ENCODE data around the gene TULP4. TPM values are rescaled to one million over a fixed set of nuclear protein-coding genes. Genes with fewer than 3 reads are reported as not detected.

Gene TULP4
- polyA plus RNA-seq, 2 of the 4 experiments (the other 2 are of a cell fraction), result 5.0 to 10.6 TPM

DNA sequence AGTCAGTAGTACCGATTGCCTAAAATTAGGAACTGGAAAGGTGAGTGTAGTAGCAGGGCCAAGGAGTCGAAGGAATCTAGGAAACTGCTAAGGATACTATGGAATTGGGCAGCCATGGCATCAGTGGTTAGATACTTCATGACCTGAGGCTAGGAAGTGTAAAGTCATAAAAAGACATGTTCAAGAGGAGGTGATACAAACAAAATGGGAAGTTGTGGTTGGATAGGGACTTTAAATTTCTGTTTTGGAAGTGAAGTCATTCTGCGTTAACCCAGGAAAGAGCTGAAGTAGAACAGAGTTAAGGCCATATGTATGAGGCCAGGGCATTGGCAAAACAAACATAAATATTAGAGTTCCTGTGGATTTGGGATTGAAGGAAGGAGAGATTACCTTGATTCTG, 159.1 kb downstream of the TULP4 start:
- DNase-seq (ENCODE audit: low read depth in 1 of 2, low spot score in 1 of 2), result no peak
- POLR2A ChIA-PET, result no interaction called here
- H3K27ac ChIP-seq, result no peak overlapping the region
- H3K9me3 ChIP-seq, result no peaks in the 10 kb centered on the region
- no peak for ATAC-seq
- no peak overlapping the region for H3K4me2 ChIP-seq
- peaks cover 22% of the 10 kb centered on the region for H3K4me1 ChIP-seq
- no peak for FAIRE-seq
- WGBS (ENCODE audit: missing lambda C conversion rate), result 95% methylated on average over 3 of the region's 3 CpGs
- TF ChIP-seq MAFK (IDR thresholded peaks at IDR 0.05; ENCODE audit: partially characterized antibody) (no peak), NPAS2 (CRISPR knock-in tag; IDR thresholded peaks at IDR 0.05; ENCODE audit: borderline replicate concordance) (no peak), JUN (IDR thresholded peaks at IDR 0.05) (no peak), CHD2 (IDR thresholded peaks at IDR 0.05; ENCODE audit: low read length, partially characterized antibody) (no peak), BHLHE40 (IDR thresholded peaks at IDR 0.05; ENCODE audit: low read depth, low read length) (no peak), EHMT2 (IDR thresholded peaks at IDR 0.05; ENCODE audit: low read depth) (no peak), TFCP2L1 (CRISPR knock-in tag; IDR thresholded peaks at IDR 0.05) (no peak), JUNB (IDR thresholded peaks at IDR 0.05) (no peak)
- TF ChIP-seq, protein P1, sequence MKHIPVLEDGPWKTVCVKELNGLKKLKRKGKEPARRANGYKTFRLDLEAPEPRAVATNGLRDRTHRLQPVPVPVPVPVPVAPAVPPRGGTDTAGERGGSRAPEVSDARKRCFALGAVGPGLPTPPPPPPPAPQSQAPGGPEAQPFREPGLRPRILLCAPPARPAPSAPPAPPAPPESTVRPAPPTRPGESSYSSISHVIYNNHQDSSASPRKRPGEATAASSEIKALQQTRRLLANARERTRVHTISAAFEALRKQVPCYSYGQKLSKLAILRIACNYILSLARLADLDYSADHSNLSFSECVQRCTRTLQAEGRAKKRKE (CRISPR knock-in tag; IDR thresholded peaks at IDR 0.05; ENCODE audit: low read depth), result no peak
- TF ChIP-seq, protein P2, sequence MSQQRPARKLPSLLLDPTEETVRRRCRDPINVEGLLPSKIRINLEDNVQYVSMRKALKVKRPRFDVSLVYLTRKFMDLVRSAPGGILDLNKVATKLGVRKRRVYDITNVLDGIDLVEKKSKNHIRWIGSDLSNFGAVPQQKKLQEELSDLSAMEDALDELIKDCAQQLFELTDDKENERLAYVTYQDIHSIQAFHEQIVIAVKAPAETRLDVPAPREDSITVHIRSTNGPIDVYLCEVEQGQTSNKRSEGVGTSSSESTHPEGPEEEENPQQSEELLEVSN (IDR thresholded peaks at IDR 0.05; ENCODE audit: borderline replicate concordance, low read depth), result no peak
- TF ChIP-seq, protein P3, sequence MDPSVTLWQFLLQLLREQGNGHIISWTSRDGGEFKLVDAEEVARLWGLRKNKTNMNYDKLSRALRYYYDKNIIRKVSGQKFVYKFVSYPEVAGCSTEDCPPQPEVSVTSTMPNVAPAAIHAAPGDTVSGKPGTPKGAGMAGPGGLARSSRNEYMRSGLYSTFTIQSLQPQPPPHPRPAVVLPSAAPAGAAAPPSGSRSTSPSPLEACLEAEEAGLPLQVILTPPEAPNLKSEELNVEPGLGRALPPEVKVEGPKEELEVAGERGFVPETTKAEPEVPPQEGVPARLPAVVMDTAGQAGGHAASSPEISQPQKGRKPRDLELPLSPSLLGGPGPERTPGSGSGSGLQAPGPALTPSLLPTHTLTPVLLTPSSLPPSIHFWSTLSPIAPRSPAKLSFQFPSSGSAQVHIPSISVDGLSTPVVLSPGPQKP (IDR thresholded peaks at IDR 0.05; ENCODE audit: low read depth, low read length), result no peak
- TF ChIP-seq, protein P4, sequence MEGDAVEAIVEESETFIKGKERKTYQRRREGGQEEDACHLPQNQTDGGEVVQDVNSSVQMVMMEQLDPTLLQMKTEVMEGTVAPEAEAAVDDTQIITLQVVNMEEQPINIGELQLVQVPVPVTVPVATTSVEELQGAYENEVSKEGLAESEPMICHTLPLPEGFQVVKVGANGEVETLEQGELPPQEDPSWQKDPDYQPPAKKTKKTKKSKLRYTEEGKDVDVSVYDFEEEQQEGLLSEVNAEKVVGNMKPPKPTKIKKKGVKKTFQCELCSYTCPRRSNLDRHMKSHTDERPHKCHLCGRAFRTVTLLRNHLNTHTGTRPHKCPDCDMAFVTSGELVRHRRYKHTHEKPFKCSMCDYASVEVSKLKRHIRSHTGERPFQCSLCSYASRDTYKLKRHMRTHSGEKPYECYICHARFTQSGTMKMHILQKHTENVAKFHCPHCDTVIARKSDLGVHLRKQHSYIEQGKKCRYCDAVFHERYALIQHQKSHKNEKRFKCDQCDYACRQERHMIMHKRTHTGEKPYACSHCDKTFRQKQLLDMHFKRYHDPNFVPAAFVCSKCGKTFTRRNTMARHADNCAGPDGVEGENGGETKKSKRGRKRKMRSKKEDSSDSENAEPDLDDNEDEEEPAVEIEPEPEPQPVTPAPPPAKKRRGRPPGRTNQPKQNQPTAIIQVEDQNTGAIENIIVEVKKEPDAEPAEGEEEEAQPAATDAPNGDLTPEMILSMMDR (IDR thresholded peaks at IDR 0.05), result no peak
- no peak overlapping the region for H3K4me3 ChIP-seq
- CTCF ChIA-PET, result interaction anchor here (1.2 to 1.6 kb wide), 2 partner anchors 9 to 250 kb away, joined by 4 read pairs; no protein-coding TSS in a partner anchor

DNA sequence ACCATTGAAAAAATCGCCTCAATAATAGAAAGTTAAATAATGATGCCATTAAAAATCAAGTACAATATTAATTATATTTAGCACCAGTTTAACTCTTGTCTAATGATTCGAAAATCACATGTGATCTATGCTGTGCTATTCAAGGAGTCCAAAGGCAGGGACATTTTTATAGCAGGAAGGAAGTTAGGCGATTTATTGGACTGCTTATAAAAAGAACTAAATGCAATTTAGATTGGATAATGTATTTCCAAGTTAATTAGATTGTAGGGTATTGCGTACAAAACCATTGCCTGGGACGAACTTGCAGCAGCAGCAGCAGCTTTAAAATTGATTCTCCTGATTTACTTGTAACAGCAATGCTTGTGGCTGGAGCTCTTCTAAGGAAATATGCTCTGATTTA, 160.2 kb downstream of the TULP4 start:
- TF ChIP-seq RARB (CRISPR knock-in tag; IDR thresholded peaks at IDR 0.05), result no peak
- TF ChIP-seq CBX2 (IDR thresholded peaks at IDR 0.05; ENCODE audit: borderline replicate concordance, low read depth), result no peak
- no peak for TF ChIP-seq GATA3 (IDR thresholded peaks at IDR 0.05; ENCODE audit: borderline replicate concordance)
- TF ChIP-seq CHD2 (IDR thresholded peaks at IDR 0.05; ENCODE audit: low read length, partially characterized antibody), result no peak
- TF ChIP-seq PHF8 (IDR thresholded peaks at IDR 0.05; ENCODE audit: borderline replicate concordance, low read depth), result no peak
- TF ChIP-seq, protein P5, sequence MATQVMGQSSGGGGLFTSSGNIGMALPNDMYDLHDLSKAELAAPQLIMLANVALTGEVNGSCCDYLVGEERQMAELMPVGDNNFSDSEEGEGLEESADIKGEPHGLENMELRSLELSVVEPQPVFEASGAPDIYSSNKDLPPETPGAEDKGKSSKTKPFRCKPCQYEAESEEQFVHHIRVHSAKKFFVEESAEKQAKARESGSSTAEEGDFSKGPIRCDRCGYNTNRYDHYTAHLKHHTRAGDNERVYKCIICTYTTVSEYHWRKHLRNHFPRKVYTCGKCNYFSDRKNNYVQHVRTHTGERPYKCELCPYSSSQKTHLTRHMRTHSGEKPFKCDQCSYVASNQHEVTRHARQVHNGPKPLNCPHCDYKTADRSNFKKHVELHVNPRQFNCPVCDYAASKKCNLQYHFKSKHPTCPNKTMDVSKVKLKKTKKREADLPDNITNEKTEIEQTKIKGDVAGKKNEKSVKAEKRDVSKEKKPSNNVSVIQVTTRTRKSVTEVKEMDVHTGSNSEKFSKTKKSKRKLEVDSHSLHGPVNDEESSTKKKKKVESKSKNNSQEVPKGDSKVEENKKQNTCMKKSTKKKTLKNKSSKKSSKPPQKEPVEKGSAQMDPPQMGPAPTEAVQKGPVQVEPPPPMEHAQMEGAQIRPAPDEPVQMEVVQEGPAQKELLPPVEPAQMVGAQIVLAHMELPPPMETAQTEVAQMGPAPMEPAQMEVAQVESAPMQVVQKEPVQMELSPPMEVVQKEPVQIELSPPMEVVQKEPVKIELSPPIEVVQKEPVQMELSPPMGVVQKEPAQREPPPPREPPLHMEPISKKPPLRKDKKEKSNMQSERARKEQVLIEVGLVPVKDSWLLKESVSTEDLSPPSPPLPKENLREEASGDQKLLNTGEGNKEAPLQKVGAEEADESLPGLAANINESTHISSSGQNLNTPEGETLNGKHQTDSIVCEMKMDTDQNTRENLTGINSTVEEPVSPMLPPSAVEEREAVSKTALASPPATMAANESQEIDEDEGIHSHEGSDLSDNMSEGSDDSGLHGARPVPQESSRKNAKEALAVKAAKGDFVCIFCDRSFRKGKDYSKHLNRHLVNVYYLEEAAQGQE (IDR thresholded peaks at IDR 0.05), result no peak
- no peak for TF ChIP-seq KDM1A (IDR thresholded peaks at IDR 0.05; ENCODE audit: low read depth)
- TF ChIP-seq ZNF302 (CRISPR knock-in tag; IDR thresholded peaks at IDR 0.05), result no peak
- TF ChIP-seq, protein P6, sequence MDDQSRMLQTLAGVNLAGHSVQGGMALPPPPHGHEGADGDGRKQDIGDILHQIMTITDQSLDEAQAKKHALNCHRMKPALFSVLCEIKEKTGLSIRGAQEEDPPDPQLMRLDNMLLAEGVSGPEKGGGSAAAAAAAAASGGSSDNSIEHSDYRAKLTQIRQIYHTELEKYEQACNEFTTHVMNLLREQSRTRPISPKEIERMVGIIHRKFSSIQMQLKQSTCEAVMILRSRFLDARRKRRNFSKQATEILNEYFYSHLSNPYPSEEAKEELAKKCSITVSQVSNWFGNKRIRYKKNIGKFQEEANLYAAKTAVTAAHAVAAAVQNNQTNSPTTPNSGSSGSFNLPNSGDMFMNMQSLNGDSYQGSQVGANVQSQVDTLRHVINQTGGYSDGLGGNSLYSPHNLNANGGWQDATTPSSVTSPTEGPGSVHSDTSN (IDR thresholded peaks at IDR 0.05), result no peak
- no peak for TF ChIP-seq RFX5 (IDR thresholded peaks at IDR 0.05)
- no peak for TF ChIP-seq HOXA7 (CRISPR knock-in tag; IDR thresholded peaks at IDR 0.05)
- no peak for TF ChIP-seq POLR2AphosphoS2 (conservative IDR thresholded peaks at IDR 0.05; ENCODE audit: low read length)
- TF ChIP-seq SMC3 (IDR thresholded peaks at IDR 0.05), result no peak
- TF ChIP-seq, protein P7, sequence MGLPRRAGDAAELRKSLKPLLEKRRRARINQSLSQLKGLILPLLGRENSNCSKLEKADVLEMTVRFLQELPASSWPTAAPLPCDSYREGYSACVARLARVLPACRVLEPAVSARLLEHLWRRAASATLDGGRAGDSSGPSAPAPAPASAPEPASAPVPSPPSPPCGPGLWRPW (IDR thresholded peaks at IDR 0.05), result no peak
- TF ChIP-seq EP300 (IDR thresholded peaks at IDR 0.05), result no peak
- TF ChIP-seq TP53 (CRISPR knock-in tag; IDR thresholded peaks at IDR 0.05), result no peak
- TF ChIP-seq, protein P8, sequence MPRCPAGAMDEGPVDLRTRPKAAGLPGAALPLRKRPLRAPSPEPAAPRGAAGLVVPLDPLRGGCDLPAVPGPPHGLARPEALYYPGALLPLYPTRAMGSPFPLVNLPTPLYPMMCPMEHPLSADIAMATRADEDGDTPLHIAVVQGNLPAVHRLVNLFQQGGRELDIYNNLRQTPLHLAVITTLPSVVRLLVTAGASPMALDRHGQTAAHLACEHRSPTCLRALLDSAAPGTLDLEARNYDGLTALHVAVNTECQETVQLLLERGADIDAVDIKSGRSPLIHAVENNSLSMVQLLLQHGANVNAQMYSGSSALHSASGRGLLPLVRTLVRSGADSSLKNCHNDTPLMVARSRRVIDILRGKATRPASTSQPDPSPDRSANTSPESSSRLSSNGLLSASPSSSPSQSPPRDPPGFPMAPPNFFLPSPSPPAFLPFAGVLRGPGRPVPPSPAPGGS (IDR thresholded peaks at IDR 0.05), result no peak
- Histone ChIP-seq H3K9me3 (no peaks in the 10 kb centered on the region), H3K4me3 (no peak overlapping the region), H3K27ac (no peak overlapping the region), H3K4me1 (peaks cover 27% of the 10 kb centered on the region), H3K4me2 (no peak overlapping the region)
- ChIA-PET CTCF (interaction anchor here (0.7 to 1.6 kb wide), 3 partner anchors 8 to 251 kb away, joined by 3 to 4 read pairs (median 4); no protein-coding TSS in a partner anchor), POLR2A (no interaction called here)
- ATAC-seq, result no peak
- 87% methylated on average over 5 of the region's 5 CpGs for WGBS (ENCODE audit: missing lambda C conversion rate)
- no peak for DNase-seq (ENCODE audit: low read depth in 1 of 2, low spot score in 1 of 2)
- FAIRE-seq, result no peak
